ENCODE measurements around the gene EPS15.

Gene EPS15

GRCh38 chr1:51330331-51331201 is 188.5 kb downstream of the EPS15 start, which contains the start of gene TTC39A:
TSS of gene TTC39A (minus strand) at chr1:51330562. CDS start at chr1:51330477, 85 bp downstream.
- FAIRE-seq (no peak), DNase-seq (ENCODE audit: insufficient read length, low spot score) (no peak)
- TF ChIP-seq CTCF (IDR thresholded peaks at IDR 0.05; ENCODE audit: insufficient read depth, missing control alignments) = no peak

- DNase-seq (ENCODE audit: insufficient read length, low spot score) (no peak), FAIRE-seq (no peak)
- no peak for TF ChIP-seq CTCF (IDR thresholded peaks at IDR 0.05; ENCODE audit: insufficient read depth, missing control alignments)
These were observed 189.4 kb downstream of the EPS15 start for GRCh38 chr1:51329443-51330325.

- DNase-seq (ENCODE audit: insufficient read length, low spot score) (no peak), FAIRE-seq (no peak)
- no peak for TF ChIP-seq CTCF (IDR thresholded peaks at IDR 0.05; ENCODE audit: insufficient read depth, missing control alignments)
These were observed 190.1 kb downstream of the EPS15 start for GRCh38 chr1:51328926-51329325.

GRCh38 chr1:51328279-51328678 is 190.8 kb downstream of the EPS15 start:
- DNase-seq (ENCODE audit: insufficient read length, low spot score) (no peak), FAIRE-seq (no peak)
- TF ChIP-seq CTCF (IDR thresholded peaks at IDR 0.05; ENCODE audit: insufficient read depth, missing control alignments) = no peak

GRCh38 chr1:51327386-51327785 is 191.7 kb downstream of the EPS15 start:
- no peak for TF ChIP-seq CTCF (IDR thresholded peaks at IDR 0.05; ENCODE audit: insufficient read depth, missing control alignments)
- no peak for FAIRE-seq

GRCh38 chr1:51326839-51327238 is 192.2 kb downstream of the EPS15 start:
- TF ChIP-seq CTCF (IDR thresholded peaks at IDR 0.05; ENCODE audit: insufficient read depth, missing control alignments) = no peak
- no peak for FAIRE-seq
- DNase-seq (ENCODE audit: insufficient read length, low spot score) = no peak

More at GRCh38 chr1:51327386-51327785, 191.7 kb downstream of the EPS15 start:
- no peak for DNase-seq (ENCODE audit: insufficient read length, low spot score)
